Activated T-helper 2 cell treated with anti-CD3 and anti-CD28 coated beads, Interferon-gamma antibody, Interleukin-2, Interleukin-4, amounts not matched to agents 10 μg/mL and 5 μg/mL and 100 μg/mL, durations not matched to agents 14 hours and 24 hours and 36 hours (primary cell): ENCODE results near the gene LOXHD1. TPM values are rescaled to one million over a fixed set of nuclear protein-coding genes. Genes with fewer than 3 reads are reported as not detected.

Experiments
- DNase-seq: peaks from one replicate; pipeline ENCODE4 v3.0.0; 2021; ENCODE audit warnings: low spot score
- H3K27ac Mint-ChIP-seq: one replicate; pipeline ENCODE4 v1.8.0; 2021; ENCODE audit warnings: mixed read lengths
- H3K27me3 Mint-ChIP-seq: one replicate; pipeline ENCODE4 v1.8.0; 2021; ENCODE audit warnings: low read depth, mixed read lengths
- H3K36me3 Mint-ChIP-seq: one replicate; pipeline ENCODE4 v1.8.0; 2021; ENCODE audit warnings: low read depth, mixed read lengths
- H3K4me1 Mint-ChIP-seq: one replicate; pipeline ENCODE4 v1.8.0; 2021; ENCODE audit warnings: low read depth, mixed read lengths
- H3K4me3 Mint-ChIP-seq: one replicate; pipeline ENCODE4 v1.8.0; 2021; ENCODE audit warnings: low read depth, mild to moderate bottlenecking, moderate library complexity, mixed read lengths
- H3K9me3 Mint-ChIP-seq: one replicate; pipeline ENCODE4 v1.8.0; 2021; ENCODE audit warnings: mixed read lengths
- intact Hi-C: fragments of 100-400 bp; cut with micrococcal nuclease; formaldehyde crosslinking; loops from one replicate; pipeline ENCODE4 v1.15.1; 2023
- total RNA-seq: library from RNA; stranded (reverse); gene quantifications from 2 replicates; pipeline ENCODE4 v1.2.3, GENCODE V29; 2022

The LOXHD1 gene
- total RNA-seq, 1 donor from 2014 or later = not detected

DNA sequence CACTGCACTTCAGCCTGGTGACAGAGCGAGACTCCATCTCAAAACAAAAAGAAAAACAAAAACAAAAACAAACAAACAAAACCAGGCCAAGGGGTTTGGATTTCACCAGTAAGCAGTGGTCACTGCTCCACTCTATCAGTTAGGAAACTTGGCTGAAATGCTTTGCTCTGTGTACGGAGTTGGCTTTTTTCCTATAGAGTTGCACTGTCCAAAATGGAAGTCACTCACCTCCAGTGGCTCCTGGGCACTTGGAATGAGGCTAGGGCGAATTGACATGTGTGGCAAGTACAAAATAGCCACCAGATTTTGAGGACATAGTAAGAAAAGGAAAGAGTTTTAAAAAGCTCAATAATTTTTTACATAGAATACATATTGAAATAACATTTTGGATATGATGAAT lies 228.7 kb downstream of the LOXHD1 start:
- H3K27me3 Mint-ChIP-seq = peaks cover 13% of the 10 kb centered on the region

DNA sequence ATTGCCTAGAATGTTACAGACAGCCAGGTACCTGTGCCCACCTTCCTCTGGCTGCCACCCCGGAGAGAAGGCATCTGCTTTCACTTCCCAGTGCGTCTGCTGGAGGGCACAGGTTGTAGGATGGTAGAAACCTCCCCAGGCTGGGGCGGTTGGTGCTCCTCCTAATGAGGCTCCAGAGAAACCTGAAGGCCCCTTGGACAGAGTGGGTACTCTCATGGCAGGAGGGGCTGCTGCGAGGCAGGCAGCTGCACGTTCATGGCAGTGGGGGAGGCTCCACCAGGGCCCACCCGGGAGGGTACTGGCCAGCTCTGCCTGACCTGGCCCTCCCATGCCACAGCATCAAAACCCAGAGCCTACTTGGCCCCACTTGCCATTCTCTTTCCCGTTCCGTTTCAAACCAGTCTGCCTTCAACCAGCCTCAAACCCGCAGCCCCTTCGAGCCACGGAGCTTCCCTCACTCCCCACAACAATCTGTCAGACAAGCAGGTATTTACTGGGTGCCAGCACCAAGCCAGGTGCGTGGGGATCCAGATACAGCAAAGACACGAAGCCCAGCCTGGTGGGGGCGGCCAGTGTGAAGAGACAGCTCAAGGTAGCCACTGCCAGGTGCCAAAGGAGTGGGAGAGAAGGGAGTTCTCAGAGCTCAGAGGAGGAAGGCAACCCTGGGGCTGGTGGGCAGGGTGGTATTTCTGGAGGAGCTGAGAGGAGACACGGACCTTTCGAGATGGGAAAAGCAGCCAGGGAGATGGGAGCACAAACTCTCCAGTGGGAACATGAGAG lies 229.6 kb downstream of the LOXHD1 start:
- Mint-ChIP-seq H3K4me1 (no peaks in the 10 kb centered on the region), H3K27me3 (peaks cover 13% of the 10 kb centered on the region), H3K36me3 (no peaks in the 10 kb centered on the region), H3K27ac (no peak overlapping the region), H3K9me3 (no peaks in the 10 kb centered on the region), H3K4me3 (no peak overlapping the region)
- DNase-seq = no peak
- intact Hi-C loops = no loop called here

More for the DNA sequence above, 228.7 kb downstream of the LOXHD1 start:
- Mint-ChIP-seq H3K4me1 (no peaks in the 10 kb centered on the region), H3K27ac (no peak overlapping the region), H3K4me3 (no peak overlapping the region), H3K9me3 (no peaks in the 10 kb centered on the region), H3K36me3 (no peaks in the 10 kb centered on the region)
- intact Hi-C loops = no loop called here
- no peak for DNase-seq

Other genes starting within 250 kb of the LOXHD1 start
- 0.05 and 0.39 TPM in 2 replicates for gene ST8SIA5, start 99.8 kb upstream of the LOXHD1 start, total RNA-seq